Measurements from ENCODE around the gene ZSCAN26.

DNA sequence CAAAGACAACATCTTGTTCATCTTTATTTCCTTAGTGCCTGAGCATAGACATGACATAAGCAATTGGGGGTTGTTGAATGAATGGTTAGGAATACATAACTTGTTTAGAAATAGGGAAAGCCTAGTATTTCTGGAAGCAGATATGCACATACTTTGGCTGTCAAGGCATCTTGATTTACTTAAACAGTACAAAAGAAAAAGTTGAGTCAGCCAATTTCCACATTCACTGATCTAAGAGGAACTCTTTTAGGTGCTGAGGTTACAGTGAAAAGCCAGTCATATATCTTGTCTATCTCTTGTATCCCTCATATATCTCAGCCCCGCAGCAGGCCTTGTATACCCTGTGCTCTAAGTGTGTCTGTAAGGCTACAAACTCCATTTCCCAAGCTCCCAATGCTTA is 26.5 kb upstream of the ZSCAN26 start:
- TF ChIP-seq, protein P1, sequence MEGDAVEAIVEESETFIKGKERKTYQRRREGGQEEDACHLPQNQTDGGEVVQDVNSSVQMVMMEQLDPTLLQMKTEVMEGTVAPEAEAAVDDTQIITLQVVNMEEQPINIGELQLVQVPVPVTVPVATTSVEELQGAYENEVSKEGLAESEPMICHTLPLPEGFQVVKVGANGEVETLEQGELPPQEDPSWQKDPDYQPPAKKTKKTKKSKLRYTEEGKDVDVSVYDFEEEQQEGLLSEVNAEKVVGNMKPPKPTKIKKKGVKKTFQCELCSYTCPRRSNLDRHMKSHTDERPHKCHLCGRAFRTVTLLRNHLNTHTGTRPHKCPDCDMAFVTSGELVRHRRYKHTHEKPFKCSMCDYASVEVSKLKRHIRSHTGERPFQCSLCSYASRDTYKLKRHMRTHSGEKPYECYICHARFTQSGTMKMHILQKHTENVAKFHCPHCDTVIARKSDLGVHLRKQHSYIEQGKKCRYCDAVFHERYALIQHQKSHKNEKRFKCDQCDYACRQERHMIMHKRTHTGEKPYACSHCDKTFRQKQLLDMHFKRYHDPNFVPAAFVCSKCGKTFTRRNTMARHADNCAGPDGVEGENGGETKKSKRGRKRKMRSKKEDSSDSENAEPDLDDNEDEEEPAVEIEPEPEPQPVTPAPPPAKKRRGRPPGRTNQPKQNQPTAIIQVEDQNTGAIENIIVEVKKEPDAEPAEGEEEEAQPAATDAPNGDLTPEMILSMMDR (IDR thresholded peaks at IDR 0.05) = no peak
- TF ChIP-seq POLR2A (IDR thresholded peaks at IDR 0.05; ENCODE audit: low read depth) = no peak
- no peak for TF ChIP-seq POLR2AphosphoS5 (IDR thresholded peaks at IDR 0.05)
